HG03442 (cell line): Measurements from ENCODE around the gene KPNA6.
"Not testable (repeated sequence)": the region's sequence is repeated elsewhere in the genome, so short reads cannot be mapped to it uniquely, and the experiment has no call there.

Source experiments
- ATAC-seq: cut with Tn5 transposase; IDR thresholded peaks from one replicate; pipeline ENCODE4 v1.9.1; 2021; ENCODE audit warnings: mild to moderate bottlenecking, moderate library complexity; ENCODE audit not compliant: unreplicated experiment

KPNA6 gene

GRCh38 chr1:32138965-32139364 is 31.1 kb downstream of the KPNA6 start:
- ATAC-seq, result no peak

- ATAC-seq, result no peak
These were observed 34.8 kb downstream of the KPNA6 start for GRCh38 chr1:32142446-32143301.

GRCh38 chr1:32143302-32143695 is 35.4 kb downstream of the KPNA6 start:
- not testable (repeated sequence) for ATAC-seq

- ATAC-seq, result no peak
These were observed 36.2 kb downstream of the KPNA6 start for GRCh38 chr1:32144033-32144432.

GRCh38 chr1:32147799-32148198 is 39.9 kb downstream of the KPNA6 start:
- not testable (repeated sequence) for ATAC-seq

- ATAC-seq, result no peak
These were observed 43.0 kb downstream of the KPNA6 start for GRCh38 chr1:32150847-32151246.

- no peak for ATAC-seq
These were observed 43.5 kb downstream of the KPNA6 start for GRCh38 chr1:32151319-32151787.

- no peak for ATAC-seq
These were observed 51.3 kb downstream of the KPNA6 start for GRCh38 chr1:32159189-32159588.

- no peak for ATAC-seq
These were observed 55.5 kb downstream of the KPNA6 start for GRCh38 chr1:32163405-32163804.

- ATAC-seq, result not testable (repeated sequence)
These were observed 57.8 kb downstream of the KPNA6 start for GRCh38 chr1:32165633-32166032.

GRCh38 chr1:32170991-32171390 is 63.1 kb downstream of the KPNA6 start:
- no peak for ATAC-seq

GRCh38 chr1:32172621-32173245 is 64.9 kb downstream of the KPNA6 start:
- no peak for ATAC-seq

- ATAC-seq, result no peak
These were observed 70.7 kb downstream of the KPNA6 start for GRCh38 chr1:32178380-32179192.

- no peak for ATAC-seq
These were observed 71.3 kb downstream of the KPNA6 start for GRCh38 chr1:32179193-32179442.

GRCh38 chr1:32179443-32180185 is 71.8 kb downstream of the KPNA6 start, which contains the start of gene TXLNA:
Gene TXLNA (plus strand): TSS chr1:32179675. CDS start chr1:32180346, 671 bp downstream.
- ATAC-seq, result peak; percentile 84

GRCh38 chr1:32180186-32181060 is 72.6 kb downstream of the KPNA6 start:
- no peak for ATAC-seq

GRCh38 chr1:32181065-32181464 is 73.2 kb downstream of the KPNA6 start:
- ATAC-seq, result no peak

GRCh38 chr1:32181563-32181962 is 73.7 kb downstream of the KPNA6 start:
- no peak for ATAC-seq

GRCh38 chr1:32182060-32182459 is 74.2 kb downstream of the KPNA6 start:
- no peak for ATAC-seq

- ATAC-seq, result no peak
These were observed 76.8 kb downstream of the KPNA6 start for GRCh38 chr1:32184650-32185049.
